Ishikawa (cell line): ENCODE measurements around the gene HEYL.

Experiments used
- CEBPB ChIP-seq: IDR thresholded peaks from 2 replicates; pipeline ENCODE4 v1.6.1; 2012
- CREB1 ChIP-seq: IDR thresholded peaks from 2 replicates; pipeline ENCODE4 v1.6.1; 2012; ENCODE audit warnings: low read depth
- EGR1 ChIP-seq: IDR thresholded peaks from 2 replicates; pipeline ENCODE4 v1.6.1; 2012
- EP300 ChIP-seq: IDR thresholded peaks from 2 replicates; pipeline ENCODE4 v1.6.1; 2012; ENCODE audit warnings: borderline replicate concordance
- FOXM1 ChIP-seq: IDR thresholded peaks from 2 replicates; pipeline ENCODE4 v1.6.1; 2012; ENCODE audit warnings: low read depth, borderline replicate concordance
- NFIC ChIP-seq: IDR thresholded peaks from 2 replicates; pipeline ENCODE4 v1.6.1; 2012
- RAD21 ChIP-seq: IDR thresholded peaks from 2 replicates; pipeline ENCODE4 v1.6.1; 2012; ENCODE audit warnings: low read depth
- TAF1 ChIP-seq: IDR thresholded peaks from 2 replicates; pipeline ENCODE4 v1.6.1; 2012; ENCODE audit warnings: low read depth, mild to moderate bottlenecking
- TCF12 ChIP-seq: IDR thresholded peaks from 2 replicates; pipeline ENCODE4 v1.6.1; 2012; ENCODE audit warnings: low read depth
- YY1 ChIP-seq: IDR thresholded peaks from 2 replicates; pipeline ENCODE4 v1.6.1; 2012; ENCODE audit warnings: low read depth
- ZBTB7A ChIP-seq: IDR thresholded peaks from 2 replicates; pipeline ENCODE4 v1.6.1; 2012; ENCODE audit warnings: low read depth
- TF ChIP-seq, protein P1 (sequence below): IDR thresholded peaks from 2 replicates; pipeline ENCODE4 v1.6.1; 2012
- TF ChIP-seq, protein P2 (sequence below): IDR thresholded peaks from 2 replicates; pipeline ENCODE4 v1.6.1; 2012; ENCODE audit warnings: low read depth, mild to moderate bottlenecking
- TF ChIP-seq, protein P3 (sequence below): IDR thresholded peaks from 2 replicates; pipeline ENCODE4 v1.6.1; 2012

DNA sequence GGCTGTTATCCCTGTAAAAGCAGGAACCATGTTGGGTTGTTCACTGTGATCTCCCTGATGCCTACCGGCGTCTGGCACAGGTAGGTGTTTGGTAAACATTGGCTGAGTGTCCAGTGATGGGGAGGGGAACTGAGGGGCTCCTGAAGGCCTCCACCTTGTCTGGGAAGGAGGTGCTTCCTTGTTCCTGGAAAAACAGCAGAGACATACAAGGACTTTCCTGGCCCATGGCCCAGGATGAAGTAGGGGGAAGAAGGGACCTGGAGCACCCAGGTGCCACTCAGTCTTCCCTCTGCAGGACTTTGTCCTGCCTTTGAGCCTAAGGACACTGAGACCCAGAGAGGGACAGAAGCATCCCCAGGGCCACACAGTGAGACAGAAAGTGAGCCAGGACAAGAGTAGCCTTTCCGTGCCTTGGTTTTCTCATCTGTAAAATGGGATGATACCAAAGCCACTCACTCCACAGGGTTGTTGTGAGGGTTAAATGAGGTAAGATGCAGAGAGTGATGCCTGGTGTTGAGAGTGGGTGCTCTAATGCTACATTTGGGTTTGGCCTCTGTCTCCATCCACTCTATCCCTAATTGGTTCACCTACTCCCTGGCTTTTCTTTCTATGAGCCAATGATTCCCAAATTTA is 6.1 kb upstream of the HEYL start:
- TF ChIP-seq RAD21, result no peak
- TF ChIP-seq, protein P1, sequence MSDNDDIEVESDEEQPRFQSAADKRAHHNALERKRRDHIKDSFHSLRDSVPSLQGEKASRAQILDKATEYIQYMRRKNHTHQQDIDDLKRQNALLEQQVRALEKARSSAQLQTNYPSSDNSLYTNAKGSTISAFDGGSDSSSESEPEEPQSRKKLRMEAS, result no peak
- TF ChIP-seq, protein P2, sequence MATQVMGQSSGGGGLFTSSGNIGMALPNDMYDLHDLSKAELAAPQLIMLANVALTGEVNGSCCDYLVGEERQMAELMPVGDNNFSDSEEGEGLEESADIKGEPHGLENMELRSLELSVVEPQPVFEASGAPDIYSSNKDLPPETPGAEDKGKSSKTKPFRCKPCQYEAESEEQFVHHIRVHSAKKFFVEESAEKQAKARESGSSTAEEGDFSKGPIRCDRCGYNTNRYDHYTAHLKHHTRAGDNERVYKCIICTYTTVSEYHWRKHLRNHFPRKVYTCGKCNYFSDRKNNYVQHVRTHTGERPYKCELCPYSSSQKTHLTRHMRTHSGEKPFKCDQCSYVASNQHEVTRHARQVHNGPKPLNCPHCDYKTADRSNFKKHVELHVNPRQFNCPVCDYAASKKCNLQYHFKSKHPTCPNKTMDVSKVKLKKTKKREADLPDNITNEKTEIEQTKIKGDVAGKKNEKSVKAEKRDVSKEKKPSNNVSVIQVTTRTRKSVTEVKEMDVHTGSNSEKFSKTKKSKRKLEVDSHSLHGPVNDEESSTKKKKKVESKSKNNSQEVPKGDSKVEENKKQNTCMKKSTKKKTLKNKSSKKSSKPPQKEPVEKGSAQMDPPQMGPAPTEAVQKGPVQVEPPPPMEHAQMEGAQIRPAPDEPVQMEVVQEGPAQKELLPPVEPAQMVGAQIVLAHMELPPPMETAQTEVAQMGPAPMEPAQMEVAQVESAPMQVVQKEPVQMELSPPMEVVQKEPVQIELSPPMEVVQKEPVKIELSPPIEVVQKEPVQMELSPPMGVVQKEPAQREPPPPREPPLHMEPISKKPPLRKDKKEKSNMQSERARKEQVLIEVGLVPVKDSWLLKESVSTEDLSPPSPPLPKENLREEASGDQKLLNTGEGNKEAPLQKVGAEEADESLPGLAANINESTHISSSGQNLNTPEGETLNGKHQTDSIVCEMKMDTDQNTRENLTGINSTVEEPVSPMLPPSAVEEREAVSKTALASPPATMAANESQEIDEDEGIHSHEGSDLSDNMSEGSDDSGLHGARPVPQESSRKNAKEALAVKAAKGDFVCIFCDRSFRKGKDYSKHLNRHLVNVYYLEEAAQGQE, result no peak
- TF ChIP-seq EP300, result no peak
- no peak for TF ChIP-seq CREB1
- no peak for TF ChIP-seq CEBPB
- no peak for TF ChIP-seq TCF12
- no peak for TF ChIP-seq ZBTB7A
- no peak for TF ChIP-seq YY1
- no peak for TF ChIP-seq TAF1
- TF ChIP-seq FOXM1, result no peak
- TF ChIP-seq EGR1, result no peak
- TF ChIP-seq, protein P3, sequence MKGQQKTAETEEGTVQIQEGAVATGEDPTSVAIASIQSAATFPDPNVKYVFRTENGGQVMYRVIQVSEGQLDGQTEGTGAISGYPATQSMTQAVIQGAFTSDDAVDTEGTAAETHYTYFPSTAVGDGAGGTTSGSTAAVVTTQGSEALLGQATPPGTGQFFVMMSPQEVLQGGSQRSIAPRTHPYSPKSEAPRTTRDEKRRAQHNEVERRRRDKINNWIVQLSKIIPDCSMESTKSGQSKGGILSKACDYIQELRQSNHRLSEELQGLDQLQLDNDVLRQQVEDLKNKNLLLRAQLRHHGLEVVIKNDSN, result no peak
- no peak for TF ChIP-seq NFIC
